ENCODE data around the gene CEP112. TPM values are rescaled to one million over a fixed set of nuclear protein-coding genes. Genes with fewer than 3 reads are reported as not detected.
A peak's percentile ranks its signal among the peaks of the same experiment; 100 is the strongest.

The CEP112 gene
- total RNA-seq, 1 donor from 2014 or later, result 13.9 TPM

GRCh38 chr17:65888649-65889048 lies 303.3 kb downstream of the CEP112 start:
- H3K4me3 Mint-ChIP-seq (ENCODE audit: unreplicated experiment), result no peak overlapping the region
- H3K27ac Mint-ChIP-seq (ENCODE audit: unreplicated experiment), result no peak overlapping the region
- no peaks in the 10 kb centered on the region for H3K36me3 Mint-ChIP-seq (ENCODE audit: low read depth, unreplicated experiment)
- H3K9me3 ChIP-seq (ENCODE audit: insufficient read depth, low read depth, low read length), result no peaks in the 10 kb centered on the region
- peaks cover 13% of the 10 kb centered on the region for H3K4me1 ChIP-seq (ENCODE audit: insufficient read depth, low read length)
- no peak overlapping the region for H3K4me3 ChIP-seq (ENCODE audit: insufficient read depth, low read depth, low read length)
- no peaks in the 10 kb centered on the region for H3K27me3 Mint-ChIP-seq (ENCODE audit: low read depth, unreplicated experiment)
- H3K27me3 ChIP-seq (ENCODE audit: insufficient read depth, low read length), result no peaks in the 10 kb centered on the region
- H4K20me1 ChIP-seq (ENCODE audit: insufficient read depth, low read length), result no peaks in the 10 kb centered on the region
- no peak overlapping the region for H3K27ac ChIP-seq (ENCODE audit: low read depth, low read length)
- no peak overlapping the region for H2AFZ ChIP-seq (ENCODE audit: low read depth, low read length)
- H3K4me2 ChIP-seq (ENCODE audit: low read length), result no peak overlapping the region
- peak; percentile 74 for FAIRE-seq
- no peaks in the 10 kb centered on the region for H3K79me2 ChIP-seq (ENCODE audit: insufficient read depth, low read length)
- no peak overlapping the region for H3K9ac ChIP-seq (ENCODE audit: low read length)
- no peaks in the 10 kb centered on the region for H3K36me3 ChIP-seq (ENCODE audit: insufficient read depth, low read length)
- H3K9me3 Mint-ChIP-seq (ENCODE audit: unreplicated experiment), result no peaks in the 10 kb centered on the region
- H3K4me1 Mint-ChIP-seq (ENCODE audit: low read depth, unreplicated experiment), result peaks cover 5% of the 10 kb centered on the region
- peak; percentile 98 for DNase-seq (ENCODE audit: low read depth)
- TF ChIP-seq CTCF (IDR thresholded peaks at IDR 0.05; ENCODE audit: insufficient read depth, low read depth, low read length), result no peak
- TF ChIP-seq EZH2 (IDR thresholded peaks at IDR 0.05; ENCODE audit: insufficient read depth, low read length), result no peak

- Histone ChIP-seq H3K27ac (ENCODE audit: low read depth, low read length) (no peak overlapping the region), H2AFZ (ENCODE audit: low read depth, low read length) (no peak overlapping the region), H3K4me2 (ENCODE audit: low read length) (no peak overlapping the region), H3K79me2 (ENCODE audit: insufficient read depth, low read length) (no peaks in the 10 kb centered on the region), H3K9ac (ENCODE audit: low read length) (no peak overlapping the region), H3K9me3 (ENCODE audit: insufficient read depth, low read depth, low read length) (no peaks in the 10 kb centered on the region), H3K27me3 (ENCODE audit: insufficient read depth, low read length) (no peaks in the 10 kb centered on the region), H4K20me1 (ENCODE audit: insufficient read depth, low read length) (no peaks in the 10 kb centered on the region), H3K36me3 (ENCODE audit: insufficient read depth, low read length) (no peaks in the 10 kb centered on the region), H3K4me1 (ENCODE audit: insufficient read depth, low read length) (peaks cover 13% of the 10 kb centered on the region), H3K4me3 (ENCODE audit: insufficient read depth, low read depth, low read length) (no peak overlapping the region)
- peaks cover 5% of the 10 kb centered on the region for H3K4me1 Mint-ChIP-seq (ENCODE audit: low read depth, unreplicated experiment)
- DNase-seq (ENCODE audit: low read depth), result peak; percentile 80
- no peaks in the 10 kb centered on the region for H3K36me3 Mint-ChIP-seq (ENCODE audit: low read depth, unreplicated experiment)
- no peak overlapping the region for H3K4me3 Mint-ChIP-seq (ENCODE audit: unreplicated experiment)
- no peak for FAIRE-seq
- H3K9me3 Mint-ChIP-seq (ENCODE audit: unreplicated experiment), result no peaks in the 10 kb centered on the region
- H3K27ac Mint-ChIP-seq (ENCODE audit: unreplicated experiment), result no peak overlapping the region
- TF ChIP-seq CTCF (IDR thresholded peaks at IDR 0.05; ENCODE audit: insufficient read depth, low read depth, low read length) (no peak), EZH2 (IDR thresholded peaks at IDR 0.05; ENCODE audit: insufficient read depth, low read length) (no peak)
- no peaks in the 10 kb centered on the region for H3K27me3 Mint-ChIP-seq (ENCODE audit: low read depth, unreplicated experiment)
Measured at GRCh38 chr17:65886315-65887245, 305.4 kb downstream of the CEP112 start.

Measured in astrocyte (in vitro differentiated cells and primary cell).